Measurements from ENCODE around the gene HYAL2.

DNA sequence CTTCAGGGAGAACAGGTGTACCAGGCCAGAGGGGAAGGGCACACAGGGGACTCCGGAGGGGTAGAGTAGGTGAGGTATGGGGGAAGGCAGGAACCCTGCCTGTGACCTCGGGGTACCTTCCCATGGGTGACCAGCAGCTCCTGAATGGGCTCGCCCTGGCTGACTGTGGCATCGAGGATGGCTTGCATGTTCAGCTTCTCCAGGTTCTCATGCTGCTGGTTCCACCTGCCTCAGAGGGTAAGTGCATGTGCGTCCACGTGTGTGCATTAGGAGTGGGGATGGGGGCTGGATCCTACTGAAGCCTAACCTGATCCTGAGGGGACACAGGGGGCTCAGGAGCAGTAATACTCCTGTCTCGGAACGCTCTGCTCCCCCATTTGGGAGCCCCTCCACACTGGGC lies 22.5 kb upstream of the HYAL2 start:
- TF ChIP-seq, protein P1, sequence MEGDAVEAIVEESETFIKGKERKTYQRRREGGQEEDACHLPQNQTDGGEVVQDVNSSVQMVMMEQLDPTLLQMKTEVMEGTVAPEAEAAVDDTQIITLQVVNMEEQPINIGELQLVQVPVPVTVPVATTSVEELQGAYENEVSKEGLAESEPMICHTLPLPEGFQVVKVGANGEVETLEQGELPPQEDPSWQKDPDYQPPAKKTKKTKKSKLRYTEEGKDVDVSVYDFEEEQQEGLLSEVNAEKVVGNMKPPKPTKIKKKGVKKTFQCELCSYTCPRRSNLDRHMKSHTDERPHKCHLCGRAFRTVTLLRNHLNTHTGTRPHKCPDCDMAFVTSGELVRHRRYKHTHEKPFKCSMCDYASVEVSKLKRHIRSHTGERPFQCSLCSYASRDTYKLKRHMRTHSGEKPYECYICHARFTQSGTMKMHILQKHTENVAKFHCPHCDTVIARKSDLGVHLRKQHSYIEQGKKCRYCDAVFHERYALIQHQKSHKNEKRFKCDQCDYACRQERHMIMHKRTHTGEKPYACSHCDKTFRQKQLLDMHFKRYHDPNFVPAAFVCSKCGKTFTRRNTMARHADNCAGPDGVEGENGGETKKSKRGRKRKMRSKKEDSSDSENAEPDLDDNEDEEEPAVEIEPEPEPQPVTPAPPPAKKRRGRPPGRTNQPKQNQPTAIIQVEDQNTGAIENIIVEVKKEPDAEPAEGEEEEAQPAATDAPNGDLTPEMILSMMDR (IDR thresholded peaks at IDR 0.05; ENCODE audit: insufficient read depth, low read length, poor library complexity, severe bottlenecking) = no peak
- no peak for TF ChIP-seq EZH2phosphoT487 (conservative IDR thresholded peaks at IDR 0.05; ENCODE audit: low read length)
